ENCODE results near the gene TNFRSF6B.
"Not testable (repeated sequence)": the region's sequence is repeated elsewhere in the genome, so short reads cannot be mapped to it uniquely, and the experiment has no call there.

Gene TNFRSF6B

DNA sequence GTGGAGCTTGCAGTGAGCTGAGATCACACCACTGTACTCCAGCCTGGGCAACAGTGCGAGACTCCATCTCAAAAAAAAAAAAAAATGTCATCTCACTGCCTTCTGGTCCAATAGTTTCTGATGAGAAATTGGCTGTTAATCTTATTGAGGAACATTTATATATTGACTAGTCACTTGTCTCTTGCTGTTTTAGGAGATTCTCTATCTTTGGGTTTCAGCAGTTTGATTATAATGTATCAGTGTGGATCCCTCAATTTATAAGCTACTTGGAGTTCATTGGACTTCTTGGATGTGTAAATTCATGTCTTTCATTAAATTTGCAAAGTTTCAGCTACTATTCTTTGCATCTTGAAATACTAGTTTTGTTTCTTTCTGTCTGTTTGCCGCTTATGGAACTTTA lies 22.5 kb downstream of the TNFRSF6B start:
- Histone ChIP-seq H3K4me1 (ENCODE audit: insufficient read depth, poor library complexity, severe bottlenecking) (no peaks in the 10 kb centered on the region), H3K36me3 (ENCODE audit: low read depth) (peaks cover 82% of the 10 kb centered on the region), H3K27me3 (ENCODE audit: insufficient read depth, poor library complexity, severe bottlenecking) (no peaks in the 10 kb centered on the region), H3K4me3 (ENCODE audit: severe bottlenecking) (no peak overlapping the region), H3K9me3 (ENCODE audit: severe bottlenecking) (peaks cover 21% of the 10 kb centered on the region), H3K27ac (ENCODE audit: poor library complexity, severe bottlenecking) (no peak overlapping the region)
- no peak for DNase-seq (ENCODE audit: low spot score)
- TF ChIP-seq, protein P1, sequence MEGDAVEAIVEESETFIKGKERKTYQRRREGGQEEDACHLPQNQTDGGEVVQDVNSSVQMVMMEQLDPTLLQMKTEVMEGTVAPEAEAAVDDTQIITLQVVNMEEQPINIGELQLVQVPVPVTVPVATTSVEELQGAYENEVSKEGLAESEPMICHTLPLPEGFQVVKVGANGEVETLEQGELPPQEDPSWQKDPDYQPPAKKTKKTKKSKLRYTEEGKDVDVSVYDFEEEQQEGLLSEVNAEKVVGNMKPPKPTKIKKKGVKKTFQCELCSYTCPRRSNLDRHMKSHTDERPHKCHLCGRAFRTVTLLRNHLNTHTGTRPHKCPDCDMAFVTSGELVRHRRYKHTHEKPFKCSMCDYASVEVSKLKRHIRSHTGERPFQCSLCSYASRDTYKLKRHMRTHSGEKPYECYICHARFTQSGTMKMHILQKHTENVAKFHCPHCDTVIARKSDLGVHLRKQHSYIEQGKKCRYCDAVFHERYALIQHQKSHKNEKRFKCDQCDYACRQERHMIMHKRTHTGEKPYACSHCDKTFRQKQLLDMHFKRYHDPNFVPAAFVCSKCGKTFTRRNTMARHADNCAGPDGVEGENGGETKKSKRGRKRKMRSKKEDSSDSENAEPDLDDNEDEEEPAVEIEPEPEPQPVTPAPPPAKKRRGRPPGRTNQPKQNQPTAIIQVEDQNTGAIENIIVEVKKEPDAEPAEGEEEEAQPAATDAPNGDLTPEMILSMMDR (IDR thresholded peaks at IDR 0.05; ENCODE audit: poor library complexity, severe bottlenecking), result no peak
- ATAC-seq (ENCODE audit: low read depth), result no peak

DNA sequence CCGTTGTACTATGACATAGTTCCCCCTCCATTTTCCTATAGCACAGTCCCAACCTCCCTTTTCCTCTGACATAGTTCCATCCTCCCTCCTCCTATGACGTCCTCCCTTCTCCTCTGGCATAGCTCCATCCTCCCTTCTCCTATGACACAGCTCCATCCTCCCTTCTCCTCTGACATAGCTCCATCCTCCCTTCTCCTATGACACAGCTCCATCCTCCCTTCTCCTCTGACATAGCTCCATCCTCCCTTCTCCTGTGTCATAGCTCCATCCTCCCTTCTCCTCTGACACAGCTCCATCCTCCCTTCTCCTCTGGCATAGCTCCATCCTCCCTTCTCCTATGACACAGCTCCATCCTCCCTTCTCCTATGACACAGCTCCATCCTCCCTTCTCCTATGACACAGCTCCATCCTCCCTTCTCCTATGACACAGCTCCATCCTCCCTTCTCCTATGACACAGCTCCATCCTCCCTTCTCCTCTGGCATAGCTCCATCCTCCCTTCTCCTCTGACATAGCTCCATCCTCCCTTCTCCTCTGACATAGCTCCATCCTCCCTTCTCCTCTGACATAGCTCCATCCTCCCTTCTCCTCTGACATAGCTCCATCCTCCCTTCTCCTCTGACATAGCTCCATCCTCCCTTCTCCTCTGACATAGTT lies 26.6 kb downstream of the TNFRSF6B start:
- not testable (repeated sequence) for H3K27ac ChIP-seq (ENCODE audit: poor library complexity, severe bottlenecking); H3K4me3 ChIP-seq (ENCODE audit: severe bottlenecking); ATAC-seq (ENCODE audit: low read depth); H3K27me3 ChIP-seq (ENCODE audit: insufficient read depth, poor library complexity, severe bottlenecking); H3K4me1 ChIP-seq (ENCODE audit: insufficient read depth, poor library complexity, severe bottlenecking); DNase-seq (ENCODE audit: low spot score)
- peaks cover 74% of the 10 kb centered on the region for H3K36me3 ChIP-seq (ENCODE audit: low read depth)
- H3K9me3 ChIP-seq (ENCODE audit: severe bottlenecking), result peaks cover 17% of the 10 kb centered on the region

DNA sequence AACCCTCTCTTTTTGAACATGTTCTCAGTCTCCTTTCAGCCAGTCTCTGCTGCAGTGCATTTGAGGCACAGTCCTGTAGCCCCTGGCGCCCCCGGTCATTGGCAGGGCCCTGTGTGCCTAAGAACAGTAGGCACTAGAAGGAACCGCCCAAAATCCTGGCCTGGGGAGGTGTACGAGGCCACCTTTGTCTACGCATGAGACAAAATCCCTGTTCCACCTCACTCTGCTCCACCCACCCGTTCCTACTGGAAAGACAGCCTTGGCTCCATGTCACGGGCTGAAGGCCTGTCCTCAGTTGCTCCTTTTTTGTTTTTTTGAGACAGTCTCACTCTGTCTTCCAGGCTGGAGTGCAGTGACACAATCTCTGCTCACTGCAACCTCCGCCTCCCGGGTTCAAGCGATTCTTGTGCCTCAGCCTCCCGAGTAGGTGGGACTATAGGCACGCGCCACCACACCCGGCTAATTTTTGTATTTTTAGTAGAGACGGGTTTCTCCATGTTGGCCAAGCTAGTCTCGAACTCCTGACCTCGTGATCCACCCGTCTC lies 33.8 kb downstream of the TNFRSF6B start:
- not testable (repeated sequence) for H3K27me3 ChIP-seq (ENCODE audit: insufficient read depth, poor library complexity, severe bottlenecking); H3K9me3 ChIP-seq (ENCODE audit: severe bottlenecking); H3K4me1 ChIP-seq (ENCODE audit: insufficient read depth, poor library complexity, severe bottlenecking); H3K27ac ChIP-seq (ENCODE audit: poor library complexity, severe bottlenecking); H3K4me3 ChIP-seq (ENCODE audit: severe bottlenecking); ATAC-seq (ENCODE audit: low read depth)
- H3K36me3 ChIP-seq (ENCODE audit: low read depth), result peaks cover 66% of the 10 kb centered on the region
- peak; percentile 81 for DNase-seq (ENCODE audit: low spot score)

DNA sequence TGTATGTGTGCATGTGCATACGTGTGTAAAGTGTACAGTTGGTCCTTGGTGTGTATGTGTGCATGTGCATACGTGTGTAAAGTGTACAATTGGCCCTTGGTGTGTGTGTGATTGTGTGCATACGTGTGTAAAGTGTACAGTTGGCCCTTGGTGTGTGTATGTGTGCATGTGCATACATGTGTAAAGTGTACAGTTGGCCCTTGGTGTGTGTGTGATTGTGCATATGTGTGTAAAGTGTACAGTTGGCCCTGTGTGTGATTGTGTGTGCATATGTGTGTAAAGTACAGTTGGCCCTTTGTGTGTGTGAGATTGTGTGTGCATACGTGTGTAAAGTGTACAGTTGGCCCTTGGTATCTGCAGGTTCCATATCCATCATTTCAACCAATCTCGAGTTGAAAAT lies 35.0 kb downstream of the TNFRSF6B start:
- DNase-seq (ENCODE audit: low spot score) (peak; percentile 19), ATAC-seq (ENCODE audit: low read depth) (no peak)
- Histone ChIP-seq H3K4me3 (ENCODE audit: severe bottlenecking) (no peak overlapping the region), H3K9me3 (ENCODE audit: severe bottlenecking) (no peaks in the 10 kb centered on the region), H3K27me3 (ENCODE audit: insufficient read depth, poor library complexity, severe bottlenecking) (no peaks in the 10 kb centered on the region), H3K27ac (ENCODE audit: poor library complexity, severe bottlenecking) (no peak overlapping the region), H3K36me3 (ENCODE audit: low read depth) (peaks cover 63% of the 10 kb centered on the region), H3K4me1 (ENCODE audit: insufficient read depth, poor library complexity, severe bottlenecking) (no peaks in the 10 kb centered on the region)
- TF ChIP-seq, protein P1 (IDR thresholded peaks at IDR 0.05; ENCODE audit: poor library complexity, severe bottlenecking), result no peak

DNA sequence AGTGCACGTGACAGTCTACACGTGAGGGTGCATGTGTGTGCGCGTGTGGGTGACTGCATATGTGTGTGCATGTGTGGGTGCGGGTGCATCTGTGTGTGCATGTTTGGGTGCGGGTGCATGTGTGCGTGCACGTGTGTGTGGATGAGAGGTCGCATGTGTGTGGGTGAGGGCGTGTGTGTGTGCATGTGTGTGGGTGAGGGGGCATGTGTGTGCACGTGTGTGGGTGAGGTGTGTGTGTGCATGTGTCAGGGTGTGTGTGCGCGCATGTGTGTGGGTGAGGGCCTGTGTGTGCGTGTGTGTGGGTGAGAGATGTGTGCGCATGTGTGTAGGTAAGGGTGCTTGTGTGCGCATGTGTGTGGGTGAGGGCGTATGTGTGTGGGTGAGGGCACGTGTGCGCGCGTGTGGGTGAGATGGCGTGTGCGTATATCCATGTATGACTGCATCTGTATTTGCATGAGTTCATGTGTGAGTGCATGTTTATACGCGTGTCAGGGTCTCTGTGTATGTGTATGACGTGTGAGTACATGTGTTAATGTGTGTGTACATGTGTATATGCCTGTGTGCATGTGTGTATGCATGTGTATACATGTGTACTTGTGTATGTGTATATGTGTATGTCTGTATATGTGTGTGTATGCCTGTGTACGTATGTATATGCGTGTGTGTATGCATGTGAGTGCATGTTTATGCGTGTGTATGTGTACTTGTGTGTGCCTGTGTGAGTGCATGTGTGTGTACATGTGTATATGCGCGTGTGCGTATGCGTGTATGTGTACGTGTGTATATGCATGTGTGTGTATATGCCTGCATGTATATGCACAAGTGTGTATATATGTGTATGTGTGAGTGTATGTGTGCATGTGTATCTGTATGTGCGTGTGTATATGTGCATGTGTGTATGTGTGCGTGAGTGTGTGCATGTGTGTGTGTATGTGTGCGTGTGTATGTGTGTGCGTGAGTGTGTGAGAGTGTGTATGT lies 36.0 kb downstream of the TNFRSF6B start:
- no peaks in the 10 kb centered on the region for H3K9me3 ChIP-seq (ENCODE audit: severe bottlenecking)
- H3K27ac ChIP-seq (ENCODE audit: poor library complexity, severe bottlenecking), result no peak overlapping the region
- no peak overlapping the region for H3K4me3 ChIP-seq (ENCODE audit: severe bottlenecking)
- DNase-seq (ENCODE audit: low spot score) (peak; percentile 78), ATAC-seq (ENCODE audit: low read depth) (no peak)
- peaks cover 54% of the 10 kb centered on the region for H3K36me3 ChIP-seq (ENCODE audit: low read depth)
- H3K4me1 ChIP-seq (ENCODE audit: insufficient read depth, poor library complexity, severe bottlenecking), result no peaks in the 10 kb centered on the region
- TF ChIP-seq, protein P1 (IDR thresholded peaks at IDR 0.05; ENCODE audit: poor library complexity, severe bottlenecking), result no peak
- H3K27me3 ChIP-seq (ENCODE audit: insufficient read depth, poor library complexity, severe bottlenecking), result no peaks in the 10 kb centered on the region
